ENCODE results near the gene PON2.

PON2 gene

DNA sequence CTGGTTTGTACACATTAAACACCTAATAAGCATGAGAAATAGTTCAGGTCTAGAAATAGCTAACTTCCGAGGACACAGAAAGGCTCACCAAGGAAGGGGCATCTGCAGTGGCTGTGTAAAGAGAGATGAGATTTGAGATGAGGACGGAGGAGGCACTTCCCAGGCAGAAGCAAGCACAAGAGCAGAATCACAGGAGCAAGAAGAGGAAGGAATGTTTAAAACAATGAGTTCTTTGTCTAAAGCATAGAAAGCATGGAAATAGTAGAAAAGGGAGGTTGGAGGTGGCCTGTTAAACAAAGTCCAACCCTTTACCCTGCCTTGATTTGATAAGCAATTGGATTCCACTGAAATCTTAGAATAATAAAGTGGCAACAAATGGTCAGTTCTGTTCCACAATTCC is 27.1 kb downstream of the PON2 start:
- TF ChIP-seq, protein P1, sequence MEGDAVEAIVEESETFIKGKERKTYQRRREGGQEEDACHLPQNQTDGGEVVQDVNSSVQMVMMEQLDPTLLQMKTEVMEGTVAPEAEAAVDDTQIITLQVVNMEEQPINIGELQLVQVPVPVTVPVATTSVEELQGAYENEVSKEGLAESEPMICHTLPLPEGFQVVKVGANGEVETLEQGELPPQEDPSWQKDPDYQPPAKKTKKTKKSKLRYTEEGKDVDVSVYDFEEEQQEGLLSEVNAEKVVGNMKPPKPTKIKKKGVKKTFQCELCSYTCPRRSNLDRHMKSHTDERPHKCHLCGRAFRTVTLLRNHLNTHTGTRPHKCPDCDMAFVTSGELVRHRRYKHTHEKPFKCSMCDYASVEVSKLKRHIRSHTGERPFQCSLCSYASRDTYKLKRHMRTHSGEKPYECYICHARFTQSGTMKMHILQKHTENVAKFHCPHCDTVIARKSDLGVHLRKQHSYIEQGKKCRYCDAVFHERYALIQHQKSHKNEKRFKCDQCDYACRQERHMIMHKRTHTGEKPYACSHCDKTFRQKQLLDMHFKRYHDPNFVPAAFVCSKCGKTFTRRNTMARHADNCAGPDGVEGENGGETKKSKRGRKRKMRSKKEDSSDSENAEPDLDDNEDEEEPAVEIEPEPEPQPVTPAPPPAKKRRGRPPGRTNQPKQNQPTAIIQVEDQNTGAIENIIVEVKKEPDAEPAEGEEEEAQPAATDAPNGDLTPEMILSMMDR (IDR thresholded peaks at IDR 0.05) = no peak
- no peak overlapping the region for H3K27ac ChIP-seq
- intact Hi-C loops (cut with DNase I; ENCODE audit: low total_unique reads) = no loop called here
- H3K27me3 ChIP-seq = no peaks in the 10 kb centered on the region
- no peak overlapping the region for H3K4me3 ChIP-seq
- no peaks in the 10 kb centered on the region for H3K4me1 ChIP-seq
- DNase-seq = no peak
- H3K9me3 ChIP-seq = no peaks in the 10 kb centered on the region
- H3K36me3 ChIP-seq = peaks cover 0 to 50% (median 38%) of the 10 kb centered on the region in 3 donors

DNA sequence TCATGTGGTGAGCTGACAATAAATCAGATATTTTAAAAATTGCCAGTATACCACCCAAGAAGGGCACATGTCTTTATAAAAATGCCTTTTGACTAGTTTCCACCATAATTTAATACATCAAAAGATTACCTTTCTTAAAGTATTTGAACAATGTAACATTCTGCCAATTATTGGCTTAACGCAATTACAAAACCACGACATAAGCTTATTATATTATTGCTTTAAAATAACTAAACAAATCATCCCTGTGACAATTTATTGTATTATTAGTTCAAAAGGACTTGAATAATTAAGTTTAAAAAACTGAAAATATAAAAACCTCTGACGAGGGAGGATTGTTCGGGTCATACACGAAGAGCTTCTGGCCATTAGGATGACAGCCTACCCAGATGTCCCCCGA is 29.0 kb downstream of the PON2 start:
- H3K9me3 ChIP-seq = no peaks in the 10 kb centered on the region
- intact Hi-C loops (cut with DNase I; ENCODE audit: low total_unique reads) = no loop called here
- no peaks in the 10 kb centered on the region for H3K4me1 ChIP-seq
- H3K27ac ChIP-seq = no peak overlapping the region
- H3K36me3 ChIP-seq = peaks cover 0 to 35% (median 27%) of the 10 kb centered on the region in 3 donors
- DNase-seq = no peak
- TF ChIP-seq, protein P1 (IDR thresholded peaks at IDR 0.05) = no peak
- H3K27me3 ChIP-seq = no peaks in the 10 kb centered on the region
- no peak overlapping the region for H3K4me3 ChIP-seq

DNA sequence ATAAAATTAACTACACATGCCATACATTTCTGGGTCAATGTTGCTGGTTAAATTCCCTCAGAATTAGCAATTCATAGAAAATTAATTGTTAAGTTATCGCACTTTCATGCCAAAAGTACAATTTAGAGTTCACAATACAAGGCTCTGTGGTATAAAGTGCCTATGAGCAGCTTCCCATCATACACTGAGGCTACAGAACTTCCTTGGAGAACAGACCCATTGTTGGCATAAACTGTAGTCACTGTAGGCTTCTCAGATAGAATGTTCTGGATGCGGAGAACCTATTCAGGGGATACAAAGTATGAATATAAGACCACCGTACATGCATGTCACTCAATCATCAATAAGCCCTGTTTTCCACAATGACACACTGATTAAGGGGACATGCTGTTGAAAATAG is 29.6 kb downstream of the PON2 start:
- intact Hi-C loops (cut with DNase I; ENCODE audit: low total_unique reads) = no loop called here
- TF ChIP-seq, protein P1 (IDR thresholded peaks at IDR 0.05) = no peak
- H3K4me3 ChIP-seq = no peak overlapping the region
- H3K36me3 ChIP-seq = peaks cover 0 to 29% (median 26%) of the 10 kb centered on the region in 3 donors
- H3K27ac ChIP-seq = no peak overlapping the region
- no peaks in the 10 kb centered on the region for H3K27me3 ChIP-seq
- H3K9me3 ChIP-seq = no peaks in the 10 kb centered on the region
- no peak for DNase-seq
- H3K4me1 ChIP-seq = no peaks in the 10 kb centered on the region

DNA sequence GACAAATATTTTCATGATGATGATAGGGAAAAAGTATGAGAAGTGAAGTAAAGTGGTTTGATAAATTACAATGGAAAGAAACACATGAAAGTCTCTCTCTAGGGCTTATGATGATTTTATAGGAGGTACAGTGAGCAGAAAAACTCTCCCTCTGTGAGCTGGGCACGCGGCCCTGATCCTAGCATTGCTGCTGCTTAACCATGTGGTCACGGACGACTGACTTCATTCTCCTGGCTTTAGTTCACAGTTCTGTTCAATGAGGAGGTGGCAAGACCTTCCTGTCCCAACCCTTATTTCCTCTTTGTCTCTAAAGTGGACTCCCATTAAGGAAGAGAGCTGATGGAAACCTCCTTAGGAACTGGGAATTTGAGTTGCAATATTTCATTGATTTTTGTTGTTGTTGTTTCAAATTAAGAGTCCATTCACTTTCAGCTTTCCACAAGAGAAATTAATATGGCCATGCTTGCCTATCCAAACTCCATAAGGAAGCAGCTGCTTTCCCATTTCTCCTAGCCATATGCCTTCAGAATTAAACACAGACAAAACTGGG is 30.4 kb downstream of the PON2 start:
- Histone ChIP-seq H3K36me3 (peaks cover 0 to 27% (median 21%) of the 10 kb centered on the region in 3 donors), H3K27ac (no peak overlapping the region), H3K9me3 (no peaks in the 10 kb centered on the region), H3K4me3 (no peak overlapping the region), H3K4me1 (no peaks in the 10 kb centered on the region), H3K27me3 (no peaks in the 10 kb centered on the region)
- TF ChIP-seq, protein P1 (IDR thresholded peaks at IDR 0.05) = no peak
- DNase-seq = no peak
- intact Hi-C loops (cut with DNase I; ENCODE audit: low total_unique reads) = no loop called here

DNA sequence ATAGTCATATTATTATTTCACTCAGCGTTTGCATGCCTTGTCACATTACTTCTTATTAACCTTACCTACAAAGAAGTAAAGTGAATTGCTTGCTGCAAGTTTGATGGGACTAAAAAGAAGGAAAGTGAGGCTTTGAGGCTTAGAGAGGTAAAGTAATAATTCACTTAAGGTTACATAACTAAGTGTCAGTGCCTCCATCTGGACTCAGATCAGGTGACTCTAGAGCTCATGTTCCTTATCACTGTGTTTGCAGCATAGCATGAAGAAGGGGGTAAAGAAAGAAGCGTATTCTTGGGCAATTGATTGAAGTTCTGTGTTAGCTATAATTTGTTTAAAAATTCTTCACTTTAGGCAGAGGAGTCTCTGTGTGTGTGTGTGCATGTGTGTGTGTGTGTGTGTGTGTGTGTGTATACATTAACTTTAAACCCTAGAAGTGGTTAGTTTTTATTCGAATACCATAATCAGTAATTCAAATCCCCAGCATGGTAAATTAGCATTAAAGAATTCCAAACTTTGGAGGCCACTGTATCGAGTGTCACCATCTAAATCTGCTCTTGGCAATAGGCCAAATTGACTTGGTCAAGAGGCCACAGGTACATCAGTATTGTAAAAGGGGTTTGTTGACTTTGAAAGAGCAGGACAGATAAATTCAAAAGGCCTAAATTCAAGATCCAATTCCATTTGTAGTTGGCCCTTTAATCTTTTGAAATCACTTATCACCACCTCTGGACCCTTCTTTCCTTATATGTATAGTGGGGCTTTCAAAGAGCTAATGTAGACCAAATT is 36.5 kb downstream of the PON2 start:
- Histone ChIP-seq H3K27ac (no peak overlapping the region), H3K27me3 (peaks cover 0 to 23% of the 10 kb centered on the region in 2 donors), H3K4me1 (peaks cover 0 to 7% (median 3%) of the 10 kb centered on the region in 4 donors), H3K4me3 (no peak overlapping the region), H3K36me3 (no peaks in the 10 kb centered on the region), H3K9me3 (no peaks in the 10 kb centered on the region)
- DNase-seq = no peak
- intact Hi-C loops (cut with DNase I; ENCODE audit: low total_unique reads) = no loop called here
- TF ChIP-seq, protein P1 (IDR thresholded peaks at IDR 0.05) = no peak

Data from tibial artery (tissue), 4 donors.